Breast epithelium (tissue), 4 donors: ENCODE data around the gene TFAM. TPM values are rescaled to one million over a fixed set of nuclear protein-coding genes. Genes with fewer than 3 reads are reported as not detected.
A peak's percentile ranks its signal among the peaks of the same experiment; 100 is the strongest.

Source experiments
- DNase-seq, 2 donors: peaks; one replicate each; pipeline ENCODE4 v3.0.0-alpha.2; 2019; ENCODE audit warnings: low spot score in 2 of 2
- H3K27ac ChIP-seq, 2 donors: fragments of 200-600 bp; sonication (generic) in 1 of 2; one replicate each; pipeline ENCODE4 v1.5.1; 2016 to 2019; ENCODE audit warnings: mild to moderate bottlenecking in 1 of 2
- H3K27me3 ChIP-seq, 2 donors: fragments of 200-600 bp; sonication (generic) in 1 of 2; one replicate each; pipeline versions ENCODE4 v1.5.1 to v1.6.0; 2017 to 2019; ENCODE audit warnings: control low read depth in 1 of 2, mild to moderate bottlenecking in 1 of 2
- H3K36me3 ChIP-seq: fragments of 200-600 bp; one replicate; pipeline ENCODE4 v1.5.1; 2019
- H3K4me1 ChIP-seq, 2 donors: fragments of 200-600 bp; sonication (generic); one replicate each; pipeline ENCODE4 v1.5.1; 2016 to 2019; ENCODE audit warnings: control low read depth in 1 of 2
- H3K4me3 ChIP-seq, 3 donors: fragments of 200-600 bp; sonication (generic); 1 replicate in 2 of 3; 2 replicates in 1 of 3; pipeline ENCODE4 v1.5.1; 2016 to 2019; ENCODE audit warnings: mild to moderate bottlenecking in 3 of 3, moderate library complexity in 2 of 3
- H3K9me3 ChIP-seq, 2 donors: fragments of 200-600 bp; sonication (generic) in 1 of 2; one replicate each; pipeline ENCODE4 v1.5.1; 2016 to 2019; ENCODE audit warnings: control low read depth in 1 of 2
- CTCF ChIP-seq, 3 donors: fragments of 450-650 bp; IDR thresholded peaks; one replicate each; pipeline ENCODE4 v1.5.1; 2016 to 2017; ENCODE audit warnings: antibody characterized with exemption in 3 of 3, mild to moderate bottlenecking in 3 of 3, moderate library complexity in 3 of 3
- POLR2A ChIP-seq: fragments of 450-650 bp; IDR thresholded peaks from one replicate; pipeline ENCODE4 v1.6.1; 2016; ENCODE audit warnings: antibody characterized with exemption, mild to moderate bottlenecking, moderate library complexity
- POLR2AphosphoS5 ChIP-seq, 3 donors: sonication (generic); formaldehyde crosslinking; IDR thresholded peaks; one replicate each; pipeline ENCODE4 v1.6.1; 2017; ENCODE audit warnings: antibody characterized with exemption in 3 of 3
- intact Hi-C: fragments of 100-400 bp; cut with DNase I; formaldehyde crosslinking; loops from one replicate; pipeline ENCODE4 v1.15.1; 2023; ENCODE audit warnings: low total_unique reads
- total RNA-seq, 3 donors: library from RNA; depleted of rRNA; stranded (reverse); fragments of >200 nt; gene quantifications; one replicate each; pipeline ENCODE4 v1.1.0, GENCODE V29; 2016

Gene TFAM
- total RNA-seq, 3 donors from 2014 or later = 15.8 to 30.1 (median 22.3) TPM

GRCh38 chr10:58438986-58439385 is 53.8 kb downstream of the TFAM start:
- intact Hi-C loops = no loop called here

GRCh38 chr10:58439632-58440364 is 54.6 kb downstream of the TFAM start:
- Histone ChIP-seq H3K27ac (peak overlapping the region; percentile 50 to 79), H3K36me3 (no peaks in the 10 kb centered on the region), H3K9me3 (no peaks in the 10 kb centered on the region), H3K4me1 (peaks cover 3 to 4% of the 10 kb centered on the region in 2 donors), H3K4me3 (no peak overlapping the region), H3K27me3 (no peaks in the 10 kb centered on the region)
- intact Hi-C loops = no loop called here
- TF ChIP-seq CTCF (IDR thresholded peaks at IDR 0.05) = no peak
- no peak for TF ChIP-seq POLR2AphosphoS5 (IDR thresholded peaks at IDR 0.05)
- TF ChIP-seq POLR2A = no peak
- no peak for DNase-seq

More at GRCh38 chr10:58438986-58439385, 53.8 kb downstream of the TFAM start:
- no peak for DNase-seq
- TF ChIP-seq POLR2AphosphoS5 (IDR thresholded peaks at IDR 0.05) = no peak
- TF ChIP-seq CTCF (IDR thresholded peaks at IDR 0.05) = no peak
- no peak for TF ChIP-seq POLR2A
- H3K9me3 ChIP-seq = no peaks in the 10 kb centered on the region
- no peaks in the 10 kb centered on the region for H3K36me3 ChIP-seq
- H3K4me1 ChIP-seq = peaks cover 3 to 4% of the 10 kb centered on the region in 2 donors
- peak overlapping the region; percentile 60 to 79 for H3K27ac ChIP-seq
- no peak overlapping the region for H3K4me3 ChIP-seq
- no peaks in the 10 kb centered on the region for H3K27me3 ChIP-seq

GRCh38 chr10:58440484-58440883 is 55.3 kb downstream of the TFAM start:
- DNase-seq = no peak
- no peak for TF ChIP-seq POLR2A
- TF ChIP-seq CTCF (IDR thresholded peaks at IDR 0.05) = no peak
- no peak for TF ChIP-seq POLR2AphosphoS5 (IDR thresholded peaks at IDR 0.05)

GRCh38 chr10:58444321-58444720 is 59.1 kb downstream of the TFAM start:
- intact Hi-C loops = no loop called here
- no peak for TF ChIP-seq POLR2A
- TF ChIP-seq POLR2AphosphoS5 (IDR thresholded peaks at IDR 0.05) = no peak
- no peak for TF ChIP-seq CTCF (IDR thresholded peaks at IDR 0.05)

More at GRCh38 chr10:58440484-58440883, 55.3 kb downstream of the TFAM start:
- intact Hi-C loops = no loop called here
- H3K27ac ChIP-seq = no peak overlapping the region
- no peaks in the 10 kb centered on the region for H3K27me3 ChIP-seq
- no peaks in the 10 kb centered on the region for H3K9me3 ChIP-seq
- no peak overlapping the region for H3K4me3 ChIP-seq
- peaks cover 0 to 4% of the 10 kb centered on the region in 2 donors for H3K4me1 ChIP-seq
- no peaks in the 10 kb centered on the region for H3K36me3 ChIP-seq

GRCh38 chr10:58444876-58445275 is 59.7 kb downstream of the TFAM start:
- TF ChIP-seq POLR2A (no peak), CTCF (IDR thresholded peaks at IDR 0.05) (no peak), POLR2AphosphoS5 (IDR thresholded peaks at IDR 0.05) (no peak)
- H3K36me3 ChIP-seq = no peaks in the 10 kb centered on the region
- no peaks in the 10 kb centered on the region for H3K9me3 ChIP-seq
- H3K4me3 ChIP-seq = no peak overlapping the region
- intact Hi-C loops = no loop called here
- H3K27ac ChIP-seq = no peak overlapping the region
- DNase-seq = no peak
- no peaks in the 10 kb centered on the region for H3K4me1 ChIP-seq
- no peaks in the 10 kb centered on the region for H3K27me3 ChIP-seq

More at GRCh38 chr10:58444321-58444720, 59.1 kb downstream of the TFAM start:
- Histone ChIP-seq H3K36me3 (no peaks in the 10 kb centered on the region), H3K27ac (no peak overlapping the region), H3K4me1 (no peaks in the 10 kb centered on the region), H3K4me3 (no peak overlapping the region), H3K27me3 (no peaks in the 10 kb centered on the region), H3K9me3 (no peaks in the 10 kb centered on the region)
- DNase-seq = no peak
